ENCODE results near the gene EEF2K. TPM values are rescaled to one million over a fixed set of nuclear protein-coding genes. Genes with fewer than 3 reads are reported as not detected.

EEF2K gene
- total and polyA plus RNA-seq, 2 of the 13 experiments (the other 11 are each of a cell fraction or from before 2014, with no cell fraction given) = 22.0 to 23.8 TPM

- no peak; the same call in 1 of the 2 replicates for TF ChIP-seq KDM5B (CRISPR knock-in tag; IDR thresholded peaks at IDR 0.05; ENCODE audit: borderline replicate concordance)
- TF ChIP-seq ZBTB34 (CRISPR knock-in tag; IDR thresholded peaks at IDR 0.05) = peak; percentile 63; the same call in 1 of the 2 replicates
- no peak for TF ChIP-seq GRHL1 (CRISPR knock-in tag; conservative IDR thresholded peaks at IDR 0.05)
- TF ChIP-seq ZSCAN25 (CRISPR knock-in tag; IDR thresholded peaks at IDR 0.05) = peak; percentile 46
- TF ChIP-seq FOXA1 (IDR thresholded peaks at IDR 0.05) = no peak
- TF ChIP-seq FOXA1 (CRISPR knock-in tag; IDR thresholded peaks at IDR 0.05) = no peak
- peak; percentile 32; the same call in 1 of the 2 replicates for TF ChIP-seq SIN3A (IDR thresholded peaks at IDR 0.05; ENCODE audit: borderline replicate concordance, low read depth, low read length)
- no peak for TF ChIP-seq E2F5 (CRISPR knock-in tag; conservative IDR thresholded peaks at IDR 0.05)
- TF ChIP-seq MED13 (CRISPR knock-in tag; IDR thresholded peaks at IDR 0.05) = no peak
- no peak for TF ChIP-seq ZNF468 (CRISPR knock-in tag; IDR thresholded peaks at IDR 0.05)
- TF ChIP-seq HOXD1 (CRISPR knock-in tag; IDR thresholded peaks at IDR 0.05) = peak; percentile 65; the same call in 1 of the 2 replicates
- peak; percentile 97; the same call in 1 of the 2 replicates for TF ChIP-seq ZNF788 (CRISPR knock-in tag; IDR thresholded peaks at IDR 0.05; ENCODE audit: borderline replicate concordance)
- peak; percentile 43; the same call in 1 of the 2 replicates for TF ChIP-seq RFXAP (CRISPR knock-in tag; IDR thresholded peaks at IDR 0.05; ENCODE audit: borderline replicate concordance)
- no peak for TF ChIP-seq ZNF562 (CRISPR knock-in tag; IDR thresholded peaks at IDR 0.05; ENCODE audit: borderline replicate concordance)
- TF ChIP-seq RNF2 (conservative IDR thresholded peaks at IDR 0.05; ENCODE audit: low read depth) = no peak
- no peak for TF ChIP-seq SRSF4 (IDR thresholded peaks at IDR 0.05; ENCODE audit: low read depth, low read length, poor library complexity, severe bottlenecking)
- no peak for TF ChIP-seq CC2D1A (CRISPR knock-in tag; IDR thresholded peaks at IDR 0.05)
- no peak for TF ChIP-seq PBX3 (CRISPR knock-in tag; IDR thresholded peaks at IDR 0.05; ENCODE audit: borderline replicate concordance)
- TF ChIP-seq ZNF510 (CRISPR knock-in tag; IDR thresholded peaks at IDR 0.05; ENCODE audit: low read depth) = no peak
- peak; percentile 8; the same call in 1 of the 2 replicates for TF ChIP-seq MNT (IDR thresholded peaks at IDR 0.05)
- TF ChIP-seq ZFP1 (CRISPR knock-in tag; IDR thresholded peaks at IDR 0.05) = peak; percentile 95
- peak; percentile 73; the same call in 1 of the 2 replicates for TF ChIP-seq ZNF572 (CRISPR knock-in tag; IDR thresholded peaks at IDR 0.05)
- peak; percentile 66 for TF ChIP-seq HNRNPLL (IDR thresholded peaks at IDR 0.05; ENCODE audit: low read depth, low read length, poor library complexity, severe bottlenecking)
Measured at GRCh38 chr16:22195695-22196558, 10.2 kb upstream of the EEF2K start (continued).

All from HepG2 (cell line).